Stimulated activated CD8-positive, alpha-beta memory T cell treated with anti-CD3 and anti-CD28 coated beads, Interleukin-7, amount 100 ng/mL, for 1 hour (primary cell): ENCODE data around the gene TMEM87B.
"Not testable (repeated sequence)": the region's sequence is repeated elsewhere in the genome, so short reads cannot be mapped to it uniquely, and the experiment has no call there.

ENCODE experiments used
- DNase-seq, 2 donors: peaks; one replicate each; pipeline ENCODE4 v3.0.0-alpha.2; 2020; ENCODE audit warnings: low read depth in 2 of 2

The TMEM87B gene

DNA sequence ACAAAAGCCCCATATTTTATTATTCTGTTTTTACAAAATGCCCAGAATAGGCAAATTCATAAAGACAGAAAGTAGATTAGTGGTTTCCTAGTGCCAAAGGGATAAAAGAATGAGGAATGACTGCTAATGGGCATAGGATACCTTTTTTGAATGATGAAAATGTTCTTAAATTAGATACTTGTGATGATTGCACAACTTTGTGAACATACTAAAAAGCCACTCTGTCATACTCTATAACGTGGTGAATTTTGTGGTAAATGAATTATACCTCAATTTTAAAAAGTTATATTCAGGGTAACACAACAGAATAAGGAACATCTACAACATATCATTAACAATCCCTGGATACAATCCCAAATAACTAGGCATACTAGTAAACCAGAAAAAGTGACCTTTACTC lies 74.0 kb downstream of the TMEM87B start:
- DNase-seq: no peak

DNA sequence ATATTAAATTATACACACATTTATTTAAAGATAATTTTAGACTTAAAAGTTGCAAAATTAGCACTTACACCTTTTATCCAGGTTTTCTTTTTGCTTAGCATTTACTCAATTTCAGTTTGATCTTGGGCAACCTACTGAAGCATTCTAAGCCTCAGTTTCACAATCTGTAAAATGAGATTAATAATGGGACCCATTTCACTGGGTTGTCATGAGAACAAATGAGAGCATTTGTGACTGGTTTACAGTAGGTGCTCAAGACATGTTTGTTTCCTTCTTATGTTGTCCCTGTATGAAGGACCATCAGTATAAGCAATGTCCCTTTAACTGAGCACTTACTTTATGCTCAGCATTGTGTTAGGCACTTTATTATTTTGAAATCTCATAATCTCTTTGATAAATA lies 78.3 kb downstream of the TMEM87B start:
- DNase-seq: no peak

DNA sequence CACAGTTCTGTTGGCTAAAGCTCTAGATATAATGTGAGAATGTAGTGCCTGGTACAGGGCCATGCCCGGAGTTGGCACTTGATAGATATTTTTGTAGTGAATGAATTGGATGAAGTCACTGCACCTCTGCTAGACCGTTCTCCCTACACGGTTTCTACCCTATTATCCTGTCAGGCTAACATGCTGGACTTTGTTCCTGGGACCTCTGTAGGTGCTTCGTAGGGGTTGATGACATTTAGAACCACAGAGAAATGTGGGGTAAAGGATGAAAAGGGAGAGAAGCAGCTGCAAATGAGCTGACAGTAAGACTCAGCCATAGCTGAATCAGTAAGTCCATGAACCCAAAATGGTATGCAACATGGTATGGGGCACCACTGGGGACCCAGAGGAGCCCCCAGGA lies 79.1 kb downstream of the TMEM87B start:
- DNase-seq: no peak

DNA sequence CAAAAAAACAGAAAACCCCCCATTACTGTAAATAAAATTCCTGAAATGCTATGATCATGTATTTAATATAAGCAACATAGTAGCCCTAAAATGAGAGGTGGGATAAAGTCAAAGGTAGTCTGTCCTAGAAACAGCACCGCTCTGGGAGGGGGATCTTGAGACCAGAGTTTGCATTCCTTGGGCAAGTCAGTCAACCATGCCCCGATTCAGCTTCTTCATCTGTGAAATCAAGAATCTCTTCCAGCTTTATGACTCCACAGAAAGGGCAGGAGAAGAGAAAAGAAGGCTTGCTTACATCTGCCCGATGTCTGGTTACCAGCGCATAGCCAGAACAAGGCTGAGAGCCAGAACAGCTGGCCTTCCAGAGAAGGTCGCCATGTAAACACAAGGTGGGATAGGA lies 81.0 kb downstream of the TMEM87B start:
- no peak for DNase-seq

DNA sequence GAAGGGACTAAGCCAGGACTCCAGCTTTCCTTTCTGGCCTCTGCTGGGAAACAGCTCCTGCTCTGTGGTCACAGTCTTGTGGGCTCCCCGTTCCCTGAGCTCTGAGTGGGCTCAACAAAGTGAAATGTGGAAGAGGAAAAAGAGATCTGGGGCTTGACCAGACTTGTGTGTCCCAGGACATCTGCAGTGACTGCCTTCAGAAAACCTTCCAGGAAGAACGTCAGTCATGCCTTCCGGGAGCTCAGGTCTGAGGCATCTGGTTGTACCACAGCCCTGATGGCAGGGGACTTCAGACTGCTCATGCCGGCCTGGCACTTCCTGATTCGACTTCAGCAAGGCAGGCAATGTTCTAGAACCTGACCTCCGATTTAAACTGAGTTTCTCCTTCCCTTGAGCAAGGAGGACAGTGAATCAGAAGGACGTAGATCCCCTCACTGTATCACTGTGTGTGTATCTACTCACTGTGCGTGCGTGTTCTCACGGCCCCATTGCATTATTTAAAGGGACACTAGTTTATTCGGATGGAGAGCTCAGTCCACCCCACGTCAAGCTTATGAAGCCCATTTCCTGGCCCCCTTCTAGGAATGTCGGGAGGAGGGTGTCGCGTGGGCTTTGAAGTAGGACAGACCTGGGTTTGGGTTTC lies 82.6 kb downstream of the TMEM87B start:
- DNase-seq: no peak

DNA sequence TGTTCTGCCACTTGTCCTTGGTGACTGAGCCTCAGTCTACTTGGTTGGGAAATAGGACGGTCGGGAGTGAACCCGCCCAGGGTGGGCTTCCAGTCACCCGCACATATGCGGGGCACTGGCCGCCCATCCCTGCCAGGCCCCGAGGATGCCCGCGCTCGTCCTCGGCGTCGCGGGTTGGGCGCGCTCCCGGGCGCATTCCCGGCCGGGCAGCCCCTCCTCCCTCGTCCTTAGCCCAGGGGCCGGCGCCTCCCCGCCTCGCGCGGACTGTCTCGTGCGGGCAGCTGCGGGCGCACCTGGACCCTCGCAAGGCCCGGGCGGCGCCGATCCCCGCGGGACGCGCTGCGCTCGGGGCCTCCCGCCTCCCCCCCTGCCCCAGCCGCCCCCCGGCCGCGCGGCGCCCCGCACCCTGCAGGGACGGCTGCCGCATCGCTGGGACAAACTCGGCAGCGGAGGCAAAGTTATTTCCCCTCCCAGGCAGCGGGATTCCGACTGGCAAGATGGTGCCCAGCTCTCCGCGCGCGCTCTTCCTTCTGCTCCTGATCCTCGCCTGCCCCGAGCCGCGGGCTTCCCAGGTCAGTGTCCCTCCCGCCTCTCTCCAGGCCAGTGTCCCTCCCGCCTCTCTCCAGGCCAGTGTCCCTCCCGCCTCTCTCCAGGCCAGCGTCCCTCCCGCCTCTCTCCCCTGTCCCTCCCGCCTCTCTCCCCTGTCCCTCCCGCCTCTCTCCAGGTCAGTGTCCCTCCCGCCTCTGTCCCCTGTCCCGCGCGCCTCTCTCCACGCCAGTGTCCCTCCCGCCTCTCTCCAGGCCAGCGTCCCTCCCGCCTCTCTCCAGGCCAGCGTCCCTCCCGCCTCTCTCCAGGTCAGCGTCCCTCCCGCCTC lies 83.3 kb downstream of the TMEM87B start, which contains the start of gene FBLN7:
TSS of gene FBLN7 (plus strand) at position 227 of the 874 bp plus-strand sequence. CDS start at position 498, 271 bp downstream.
- no peak for DNase-seq

DNA sequence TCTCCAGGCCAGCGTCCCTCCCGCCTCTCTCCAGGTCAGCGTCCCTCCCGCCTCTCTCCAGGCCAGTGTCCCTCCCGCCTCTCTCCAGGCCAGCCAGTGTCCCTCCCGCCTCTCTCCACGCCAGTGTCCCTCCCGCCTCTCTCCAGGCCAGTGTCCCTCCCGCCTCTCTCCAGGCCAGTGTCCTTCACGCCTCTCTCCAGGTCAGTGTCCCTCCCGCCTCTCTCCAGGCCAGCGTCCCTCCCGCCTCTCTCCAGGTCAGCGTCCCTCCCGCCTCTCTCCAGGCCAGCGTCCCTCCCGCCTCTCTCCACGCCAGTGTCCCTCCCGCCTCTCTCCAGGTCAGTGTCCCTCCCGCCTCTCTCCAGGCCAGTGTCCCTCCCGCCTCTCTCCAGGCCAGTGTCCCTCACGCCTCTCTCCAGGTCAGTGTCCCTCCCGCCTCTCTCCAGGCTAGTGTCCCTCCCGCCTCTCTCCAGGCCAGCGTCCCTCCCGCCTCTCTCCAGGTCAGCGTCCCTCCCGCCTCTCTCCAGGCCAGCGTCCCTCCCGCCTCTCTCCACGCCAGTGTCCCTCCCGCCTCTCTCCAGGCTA lies 84.1 kb downstream of the TMEM87B start:
- DNase-seq: not testable (repeated sequence)

DNA sequence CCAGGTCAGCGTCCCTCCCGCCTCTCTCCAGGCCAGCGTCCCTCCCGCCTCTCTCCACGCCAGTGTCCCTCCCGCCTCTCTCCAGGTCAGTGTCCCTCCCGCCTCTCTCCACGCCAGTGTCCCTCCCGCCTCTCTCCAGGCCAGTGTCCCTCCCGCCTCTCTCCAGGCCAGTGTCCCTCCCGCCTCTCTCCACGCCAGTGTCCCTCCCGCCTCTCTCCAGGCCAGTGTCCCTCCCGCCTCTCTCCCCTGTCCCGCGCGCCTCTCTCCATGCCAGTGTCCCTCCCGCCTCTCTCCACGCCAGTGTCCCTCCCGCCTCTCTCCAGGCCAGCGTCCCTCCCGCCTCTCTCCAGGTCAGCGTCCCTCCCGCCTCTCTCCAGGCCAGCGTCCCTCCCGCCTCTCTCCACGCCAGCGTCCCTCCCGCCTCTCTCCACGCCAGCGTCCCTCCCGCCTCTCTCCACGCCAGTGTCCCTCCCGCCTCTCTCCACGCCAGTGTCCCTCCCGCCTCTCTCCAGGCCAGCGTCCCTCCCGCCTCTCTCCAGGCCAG lies 84.7 kb downstream of the TMEM87B start:
- DNase-seq: not testable (repeated sequence)

DNA sequence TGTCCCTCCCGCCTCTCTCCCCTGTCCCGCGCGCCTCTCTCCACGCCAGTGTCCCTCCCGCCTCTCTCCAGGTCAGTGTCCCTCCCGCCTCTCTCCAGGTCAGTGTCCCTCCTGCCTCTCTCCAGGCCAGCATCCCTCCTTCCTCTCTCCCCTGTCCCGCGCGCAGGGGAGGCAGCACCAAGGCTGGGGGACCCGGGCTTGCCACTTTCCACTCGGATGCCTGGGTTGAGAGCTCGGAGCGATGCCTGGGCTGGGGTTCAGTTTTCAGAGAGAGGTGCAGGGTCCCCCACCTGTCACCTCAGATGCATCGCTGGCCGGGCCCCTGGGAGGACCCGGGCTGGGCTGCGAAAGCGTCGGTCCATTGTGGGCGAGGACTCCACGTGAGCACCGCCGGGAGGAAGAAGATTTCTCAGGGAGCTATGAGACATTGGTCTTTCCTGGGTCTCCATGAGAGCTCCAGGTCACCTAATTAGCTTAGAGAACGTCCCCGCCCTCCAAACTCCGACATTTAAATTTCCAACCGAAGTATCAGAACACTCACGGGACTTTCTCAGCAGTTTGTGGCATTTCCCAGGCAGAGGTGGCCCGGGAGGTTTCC lies 85.2 kb downstream of the TMEM87B start:
- DNase-seq: no peak

DNA sequence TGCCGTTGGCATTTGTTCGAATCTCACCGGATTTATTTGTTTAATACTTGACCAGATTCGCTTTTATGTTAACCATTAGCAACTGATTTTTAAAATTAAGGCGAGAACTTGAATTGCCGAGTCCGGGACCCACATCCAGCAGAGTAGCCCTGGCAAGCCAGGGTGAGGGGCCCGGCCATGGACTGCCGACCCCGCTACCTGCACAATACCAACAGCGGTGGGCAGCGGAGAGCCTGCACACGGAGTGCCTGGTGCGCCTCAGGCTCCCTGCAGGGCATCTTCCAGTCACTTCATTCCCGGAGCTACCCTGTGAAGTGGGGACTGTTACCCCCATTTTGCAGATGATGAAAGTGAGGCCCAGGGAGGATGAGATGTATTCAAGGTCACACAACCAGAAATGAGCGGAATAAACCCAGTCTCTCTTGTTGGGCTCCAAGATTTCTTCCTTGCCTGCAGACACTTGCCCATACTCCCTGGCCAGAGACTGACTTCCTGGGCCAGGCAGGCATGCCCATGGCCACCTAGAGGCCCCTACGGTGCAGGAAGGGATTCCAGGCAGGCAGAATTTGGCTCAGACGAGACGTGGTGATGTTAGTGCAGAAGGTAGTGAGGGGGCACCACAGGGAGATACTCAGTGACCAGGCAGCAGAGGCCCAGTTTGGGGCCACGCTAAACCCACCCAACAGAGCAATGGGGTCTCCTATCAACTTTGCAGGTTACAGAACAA lies 86.0 kb downstream of the TMEM87B start:
- DNase-seq: no peak

DNA sequence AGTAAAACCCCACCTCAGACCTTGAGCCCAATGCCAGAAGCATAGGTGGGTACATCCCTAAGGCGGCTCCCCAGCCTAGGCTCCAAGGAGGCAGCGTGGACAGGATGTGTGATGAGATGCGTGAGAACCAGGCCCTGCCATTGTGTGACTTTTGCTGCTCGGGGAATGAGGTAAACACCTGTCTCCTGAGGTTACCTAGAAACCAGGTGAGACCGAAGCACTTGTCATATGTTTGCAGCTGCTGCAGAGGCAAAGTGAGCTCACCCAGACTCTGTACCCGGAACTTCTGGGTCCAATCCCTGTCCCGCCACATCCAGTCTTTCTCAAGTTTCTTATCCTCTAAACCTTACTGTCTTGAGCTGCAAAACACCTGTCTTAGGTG lies 86.5 kb downstream of the TMEM87B start:
- DNase-seq: no peak

DNA sequence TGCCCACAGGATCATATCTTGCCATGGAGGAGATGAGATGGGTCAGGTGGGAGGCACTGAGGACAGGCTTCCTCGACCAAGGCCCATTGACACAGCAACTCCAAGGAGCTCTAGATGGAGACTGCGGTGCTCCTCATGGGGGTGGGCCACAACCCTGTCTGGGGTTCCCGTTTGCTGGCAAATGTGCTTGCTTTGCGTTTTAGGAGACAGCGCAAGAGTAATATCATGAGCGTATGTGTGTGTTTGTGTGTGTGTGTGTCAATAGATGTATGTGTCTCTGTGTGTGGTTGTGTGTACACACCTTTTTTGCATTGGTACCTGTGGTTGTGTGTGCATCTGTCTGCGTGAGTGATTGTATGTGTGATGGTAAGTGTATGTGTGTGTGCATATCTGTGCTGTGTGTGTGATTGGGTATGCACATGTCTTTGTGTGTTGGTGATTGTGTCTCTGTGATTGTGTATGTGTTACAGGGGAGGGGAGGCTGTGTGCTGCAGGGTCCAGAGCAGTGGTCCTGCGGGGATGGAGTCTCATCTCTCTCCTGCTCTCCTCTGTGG lies 87.5 kb downstream of the TMEM87B start:
- DNase-seq: no peak

DNA sequence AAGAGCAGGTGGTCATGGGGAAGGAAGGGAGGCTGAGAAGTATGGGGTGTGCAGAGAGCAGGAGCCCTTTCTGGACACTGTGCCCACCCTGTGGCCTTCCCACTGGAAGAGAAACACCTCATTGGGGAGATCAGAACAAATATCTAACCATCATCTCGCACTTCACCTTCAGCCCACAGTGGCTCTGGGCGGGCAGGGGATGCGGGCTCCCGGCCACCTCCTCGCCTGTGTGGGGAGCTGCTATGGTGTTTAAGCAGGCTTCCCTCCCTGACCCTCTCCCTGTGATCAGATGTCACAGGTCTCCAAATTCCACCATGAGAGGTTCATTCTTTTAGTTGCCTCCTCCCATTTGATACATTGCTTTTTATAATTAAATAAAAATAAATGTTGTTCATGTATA lies 88.1 kb downstream of the TMEM87B start:
- DNase-seq: no peak

DNA sequence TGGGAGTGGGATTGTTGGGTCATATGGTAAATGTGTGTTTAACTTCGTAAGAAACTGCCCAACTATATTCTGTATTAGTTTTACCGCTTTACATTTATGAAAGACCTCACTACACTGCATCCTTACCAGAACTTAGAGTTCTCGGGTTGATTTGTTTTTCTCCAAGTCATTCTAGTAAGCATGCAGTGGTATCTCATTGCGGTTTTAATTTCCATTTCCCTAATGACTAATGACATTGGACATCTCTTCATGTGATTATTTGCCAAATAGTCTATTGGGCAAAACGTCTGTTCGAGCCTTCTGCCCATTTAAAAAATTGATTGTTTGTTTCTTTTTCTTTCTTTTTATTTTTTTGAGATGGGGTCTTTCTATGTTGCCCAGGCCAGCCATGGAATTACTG lies 89.9 kb downstream of the TMEM87B start:
- no peak for DNase-seq

DNA sequence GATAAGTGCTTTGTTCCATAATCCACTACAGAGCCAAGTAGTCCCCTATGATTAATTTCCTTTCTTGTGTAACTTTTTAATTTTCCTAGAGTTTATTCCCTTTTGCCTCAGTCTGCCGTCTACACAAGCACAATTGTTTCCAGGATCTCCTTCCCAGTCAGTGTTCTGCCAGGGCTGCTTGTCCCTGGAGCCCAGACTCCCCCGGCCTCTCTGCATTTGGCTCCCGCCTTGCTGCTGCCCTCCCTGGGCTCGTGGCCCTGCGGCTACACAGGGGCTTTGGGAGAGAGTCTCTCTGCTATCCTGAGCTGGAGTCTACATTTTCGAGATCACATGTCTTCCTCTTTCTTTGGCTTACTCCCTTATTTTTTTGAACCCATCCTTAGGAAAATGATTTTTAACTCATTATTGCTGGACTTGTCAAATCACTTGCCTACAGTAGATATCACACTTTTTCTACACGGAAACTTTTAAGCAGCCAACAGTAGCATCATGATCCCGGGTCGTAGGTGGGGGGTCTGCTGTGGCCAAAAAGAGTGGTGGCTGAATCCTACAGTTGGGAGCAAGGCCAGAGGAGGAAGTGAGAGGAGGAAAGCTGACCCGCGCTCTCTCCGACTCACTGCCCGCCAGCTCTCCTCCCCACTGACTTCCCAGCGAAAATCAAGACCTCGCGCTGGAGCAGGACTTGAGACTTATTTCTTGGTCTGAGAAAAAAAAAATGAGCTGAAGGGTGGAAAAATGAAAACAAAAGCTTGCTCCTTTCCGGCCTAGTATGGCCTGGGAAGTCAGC lies 92.5 kb downstream of the TMEM87B start:
- DNase-seq: no peak

DNA sequence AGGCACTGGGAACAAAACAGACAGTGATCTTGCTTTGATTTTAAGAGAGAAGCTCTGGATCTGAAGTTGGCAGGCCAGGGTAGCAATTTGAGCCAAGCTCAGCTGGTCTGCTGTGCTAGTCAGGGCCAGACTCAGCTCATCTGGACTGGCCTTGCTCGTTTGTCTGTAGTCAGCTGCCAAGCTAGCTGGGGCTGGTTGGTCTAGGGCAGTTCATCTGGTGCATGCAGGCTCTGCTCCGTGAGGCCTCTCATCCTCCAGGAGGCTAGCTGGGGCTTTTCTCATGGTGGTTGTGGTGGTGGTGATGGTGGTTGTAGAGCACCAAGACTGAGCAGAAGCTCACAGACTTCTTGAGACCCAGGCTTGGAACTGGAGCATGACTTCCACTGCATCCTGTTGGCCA lies 93.4 kb downstream of the TMEM87B start:
- no peak for DNase-seq

DNA sequence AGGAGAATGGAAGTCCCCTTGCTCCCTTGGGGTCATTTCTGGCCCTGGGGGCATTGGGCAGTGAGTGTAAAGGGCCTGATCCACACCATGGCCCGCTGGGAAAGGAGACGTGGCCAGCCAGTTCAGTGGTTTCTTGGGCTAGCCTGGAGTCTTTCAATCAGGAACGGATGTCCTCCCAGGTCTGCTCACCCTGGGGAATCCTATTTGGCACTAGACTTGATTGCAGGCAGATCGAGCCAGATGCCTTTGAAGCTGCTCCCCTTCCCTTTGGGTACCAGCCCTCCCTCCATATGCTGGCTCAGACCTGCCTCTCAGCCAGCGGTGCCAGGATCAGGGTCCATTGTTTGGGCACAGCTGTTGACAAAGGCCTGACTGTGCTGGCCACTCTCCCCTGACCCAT lies 94.1 kb downstream of the TMEM87B start:
- DNase-seq: no peak

DNA sequence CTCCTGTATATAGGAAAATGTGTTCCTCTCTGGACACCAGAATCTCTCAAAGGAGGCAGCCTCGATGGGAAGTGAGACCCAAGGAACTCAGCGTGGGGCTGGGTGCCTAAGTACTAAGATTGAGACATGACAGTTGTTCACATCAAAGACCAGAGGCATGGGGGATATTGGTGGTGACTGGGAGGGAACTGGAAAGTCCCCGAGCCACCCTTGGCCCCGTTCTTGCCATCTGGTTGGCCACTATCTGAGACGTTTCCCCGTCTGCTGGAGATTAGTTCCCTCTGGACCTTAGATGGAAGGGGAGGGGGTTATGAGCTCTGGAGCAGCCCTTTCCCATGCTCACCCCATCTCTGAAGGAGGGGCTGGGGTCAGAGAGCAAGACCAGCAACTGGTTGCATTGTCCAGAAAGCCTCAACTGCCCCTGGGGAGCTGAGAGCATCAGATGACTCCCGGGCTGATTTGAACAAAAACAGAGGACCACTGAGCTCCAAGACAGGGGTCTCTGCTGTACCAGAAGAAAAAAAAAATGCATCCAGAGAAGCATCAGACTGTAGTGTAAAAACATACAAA lies 94.9 kb downstream of the TMEM87B start:
- DNase-seq: no peak

DNA sequence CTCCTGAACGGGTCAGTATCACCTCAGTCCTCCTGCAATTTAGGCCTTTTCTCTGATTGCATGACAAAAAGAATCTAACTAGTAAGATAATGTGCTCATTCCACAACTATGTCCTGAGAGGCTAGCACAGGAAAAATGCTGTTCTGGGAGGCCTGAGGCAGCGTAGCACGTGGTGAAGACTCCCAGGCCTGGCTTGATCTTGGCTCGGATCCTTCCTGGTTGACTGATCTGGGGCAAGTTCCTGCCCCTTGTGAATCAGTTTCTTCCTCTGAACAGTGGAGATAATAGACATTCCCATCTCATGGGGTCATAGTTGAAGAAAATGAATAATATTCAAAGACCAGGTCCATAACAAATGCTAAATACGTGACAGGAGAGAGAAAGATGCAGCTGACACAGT lies 95.4 kb downstream of the TMEM87B start:
- no peak for DNase-seq

DNA sequence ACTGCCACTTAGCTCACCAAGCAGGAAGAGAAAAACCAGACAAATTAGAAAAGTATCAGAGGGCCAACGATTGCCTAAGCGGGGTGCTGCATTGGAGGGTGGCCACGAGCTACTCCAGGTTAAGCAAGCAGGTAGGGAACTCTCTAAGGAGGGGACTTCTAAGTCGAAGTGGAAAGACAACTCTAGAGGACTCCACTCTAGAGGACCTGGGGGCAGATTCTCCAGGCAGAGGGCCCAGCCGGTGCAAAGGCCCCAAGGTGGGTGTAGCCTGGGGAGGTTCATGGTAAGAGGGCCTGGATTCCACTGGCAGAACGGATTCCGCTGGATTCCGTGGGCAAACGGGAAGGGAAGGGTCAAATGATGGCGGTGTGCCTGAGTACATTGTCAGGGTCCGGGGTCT lies 95.8 kb downstream of the TMEM87B start:
- DNase-seq: no peak
